ENCODE results near the gene CELF4.

Gene CELF4

DNA sequence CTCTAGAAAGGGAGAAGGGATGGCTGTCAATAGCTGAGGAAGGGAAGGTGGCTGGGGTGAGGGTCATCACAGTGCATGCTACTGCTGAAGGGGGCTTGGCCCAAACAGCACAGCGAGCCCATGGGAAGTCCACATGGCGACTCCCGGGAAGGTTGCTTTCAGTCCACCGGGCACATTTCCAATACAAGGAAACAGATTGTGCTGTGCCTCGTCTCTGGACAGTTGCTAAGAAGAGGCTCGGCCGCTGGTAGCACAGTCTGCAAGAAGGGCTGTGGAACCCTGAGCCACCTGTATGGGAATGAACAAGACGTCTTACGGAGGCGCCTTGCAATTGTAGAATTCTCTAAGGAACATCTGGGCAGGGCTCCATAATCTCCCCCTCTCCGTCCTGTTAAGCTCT, 123.1 kb downstream of the CELF4 start:
- Histone ChIP-seq H3K36me3 (ENCODE audit: control insufficient read depth, insufficient read depth, low read length) (no peaks in the 10 kb centered on the region), H3K4me3 (replicated peaks; ENCODE audit: low read depth, low read length) (no peak overlapping the region), H3K27me3 (replicated peaks; ENCODE audit: control insufficient read depth, insufficient read depth, low read length) (no peaks in the 10 kb centered on the region; the same call in 1 of the 2 replicates)
- TF ChIP-seq, protein P1, sequence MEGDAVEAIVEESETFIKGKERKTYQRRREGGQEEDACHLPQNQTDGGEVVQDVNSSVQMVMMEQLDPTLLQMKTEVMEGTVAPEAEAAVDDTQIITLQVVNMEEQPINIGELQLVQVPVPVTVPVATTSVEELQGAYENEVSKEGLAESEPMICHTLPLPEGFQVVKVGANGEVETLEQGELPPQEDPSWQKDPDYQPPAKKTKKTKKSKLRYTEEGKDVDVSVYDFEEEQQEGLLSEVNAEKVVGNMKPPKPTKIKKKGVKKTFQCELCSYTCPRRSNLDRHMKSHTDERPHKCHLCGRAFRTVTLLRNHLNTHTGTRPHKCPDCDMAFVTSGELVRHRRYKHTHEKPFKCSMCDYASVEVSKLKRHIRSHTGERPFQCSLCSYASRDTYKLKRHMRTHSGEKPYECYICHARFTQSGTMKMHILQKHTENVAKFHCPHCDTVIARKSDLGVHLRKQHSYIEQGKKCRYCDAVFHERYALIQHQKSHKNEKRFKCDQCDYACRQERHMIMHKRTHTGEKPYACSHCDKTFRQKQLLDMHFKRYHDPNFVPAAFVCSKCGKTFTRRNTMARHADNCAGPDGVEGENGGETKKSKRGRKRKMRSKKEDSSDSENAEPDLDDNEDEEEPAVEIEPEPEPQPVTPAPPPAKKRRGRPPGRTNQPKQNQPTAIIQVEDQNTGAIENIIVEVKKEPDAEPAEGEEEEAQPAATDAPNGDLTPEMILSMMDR (IDR thresholded peaks at IDR 0.05; ENCODE audit: insufficient read depth, low read length, poor library complexity, severe bottlenecking) = no peak
- no peak for DNase-seq (ENCODE audit: extremely low read depth, insufficient read length)

DNA sequence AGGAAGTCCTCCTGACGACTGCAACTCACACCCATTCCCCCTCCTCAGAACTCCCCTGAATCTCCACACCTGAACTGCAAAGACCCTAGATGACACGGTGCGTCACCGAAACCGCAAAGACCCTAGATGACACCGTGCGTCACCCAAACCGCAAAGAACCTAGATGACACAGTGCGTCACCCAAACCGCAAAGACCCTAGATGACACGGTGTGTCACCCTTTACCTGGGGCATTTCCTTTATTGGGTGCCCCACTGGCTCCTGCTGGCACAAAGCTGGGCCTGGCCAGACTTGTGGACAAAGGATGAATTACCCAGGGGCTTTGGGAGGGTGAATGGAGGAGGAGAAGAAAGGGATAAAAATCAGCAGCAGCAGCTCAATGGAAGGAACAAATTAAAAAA, 123.8 kb downstream of the CELF4 start:
- no peaks in the 10 kb centered on the region for H3K36me3 ChIP-seq (ENCODE audit: control insufficient read depth, insufficient read depth, low read length)
- no peaks in the 10 kb centered on the region; the same call in 1 of the 2 replicates for H3K27me3 ChIP-seq (replicated peaks; ENCODE audit: control insufficient read depth, insufficient read depth, low read length)
- no peak overlapping the region for H3K4me3 ChIP-seq (replicated peaks; ENCODE audit: low read depth, low read length)
- DNase-seq (ENCODE audit: extremely low read depth, insufficient read length) = no peak
- TF ChIP-seq, protein P1 (IDR thresholded peaks at IDR 0.05; ENCODE audit: insufficient read depth, low read length, poor library complexity, severe bottlenecking) = no peak

DNA sequence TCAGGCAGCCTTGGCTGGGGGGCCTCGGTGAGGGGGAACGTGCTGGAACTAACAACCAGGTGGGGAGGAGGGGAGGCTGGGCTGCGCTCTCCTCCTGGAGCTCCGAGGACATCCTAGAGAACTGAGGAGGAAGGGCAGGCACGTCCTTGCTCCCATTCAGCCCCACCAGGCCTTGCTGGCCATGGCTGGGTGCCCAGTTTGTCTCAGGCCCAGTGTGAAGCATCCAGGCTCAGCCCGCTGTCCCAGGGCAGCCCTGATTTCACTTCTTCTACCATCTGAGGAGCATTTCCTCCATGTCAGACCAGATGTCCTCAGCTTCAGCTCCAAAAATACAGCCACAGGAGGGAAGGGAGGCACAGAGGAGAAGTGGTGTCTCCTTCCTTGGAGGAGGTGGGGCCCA, 125.4 kb downstream of the CELF4 start:
- Histone ChIP-seq H3K36me3 (ENCODE audit: control insufficient read depth, insufficient read depth, low read length) (no peaks in the 10 kb centered on the region), H3K4me3 (replicated peaks; ENCODE audit: low read depth, low read length) (no peak overlapping the region), H3K27me3 (replicated peaks; ENCODE audit: control insufficient read depth, insufficient read depth, low read length) (peaks cover under 1% of the 10 kb centered on the region)
- TF ChIP-seq, protein P1 (IDR thresholded peaks at IDR 0.05; ENCODE audit: insufficient read depth, low read length, poor library complexity, severe bottlenecking) = no peak
- DNase-seq (ENCODE audit: extremely low read depth, insufficient read length) = no peak

- no peak for DNase-seq (ENCODE audit: extremely low read depth, insufficient read length)
- Histone ChIP-seq H3K36me3 (ENCODE audit: control insufficient read depth, insufficient read depth, low read length) (no peaks in the 10 kb centered on the region), H3K4me3 (replicated peaks; ENCODE audit: low read depth, low read length) (no peak overlapping the region), H3K27me3 (replicated peaks; ENCODE audit: control insufficient read depth, insufficient read depth, low read length) (peaks cover 1% of the 10 kb centered on the region)
- TF ChIP-seq, protein P1 (IDR thresholded peaks at IDR 0.05; ENCODE audit: insufficient read depth, low read length, poor library complexity, severe bottlenecking) = no peak
Observed at GRCh38 chr18:37438417-37439180, 127.0 kb downstream of the CELF4 start.

- TF ChIP-seq, protein P1 (IDR thresholded peaks at IDR 0.05; ENCODE audit: insufficient read depth, low read length, poor library complexity, severe bottlenecking) = no peak
- Histone ChIP-seq H3K4me3 (replicated peaks; ENCODE audit: low read depth, low read length) (no peak overlapping the region), H3K36me3 (ENCODE audit: control insufficient read depth, insufficient read depth, low read length) (no peaks in the 10 kb centered on the region), H3K27me3 (replicated peaks; ENCODE audit: control insufficient read depth, insufficient read depth, low read length) (peaks cover 1% of the 10 kb centered on the region; the same call in 1 of the 2 replicates)
- DNase-seq (ENCODE audit: extremely low read depth, insufficient read length) = no peak
Observed at GRCh38 chr18:37435996-37436395, 129.6 kb downstream of the CELF4 start.

Data from GM06990 (cell line).